ENCODE measurements around the gene CCNC.
A peak's percentile ranks its signal among the peaks of the same experiment; 100 is the strongest.

The CCNC gene

GRCh38 chr6:99587792-99588191 lies 19.3 kb upstream of the CCNC start:
- H3K4me3 ChIP-seq (ENCODE audit: low read depth, low read length): no peak overlapping the region
- no peak for TF ChIP-seq CTCF (IDR thresholded peaks at IDR 0.05; ENCODE audit: control insufficient read depth, extremely low read depth, insufficient read depth)
- no peak for DNase-seq (ENCODE audit: low read depth)

GRCh38 chr6:99579781-99580180 lies 11.3 kb upstream of the CCNC start:
- no peak for TF ChIP-seq CTCF (IDR thresholded peaks at IDR 0.05; ENCODE audit: control insufficient read depth, extremely low read depth, insufficient read depth)

GRCh38 chr6:99575544-99576227 lies 7.2 kb upstream of the CCNC start:
- H3K4me3 ChIP-seq (ENCODE audit: low read depth, low read length): no peak overlapping the region
- no peak for TF ChIP-seq CTCF (IDR thresholded peaks at IDR 0.05; ENCODE audit: control insufficient read depth, extremely low read depth, insufficient read depth)
- no peak for DNase-seq (ENCODE audit: low read depth)

More at GRCh38 chr6:99579781-99580180, 11.3 kb upstream of the CCNC start:
- no peak for DNase-seq (ENCODE audit: low read depth)
- H3K4me3 ChIP-seq (ENCODE audit: low read depth, low read length): no peak overlapping the region

- DNase-seq (ENCODE audit: low read depth): no peak
- no peak for TF ChIP-seq CTCF (IDR thresholded peaks at IDR 0.05; ENCODE audit: control insufficient read depth, extremely low read depth, insufficient read depth)
- no peak overlapping the region for H3K4me3 ChIP-seq (ENCODE audit: low read depth, low read length)
These were observed 5.6 kb upstream of the CCNC start for GRCh38 chr6:99573980-99574617.

- H3K4me3 ChIP-seq (ENCODE audit: low read depth, low read length): peak overlapping the region; percentile 0; the same call in 1 of the 2 replicates
- TF ChIP-seq CTCF (IDR thresholded peaks at IDR 0.05; ENCODE audit: control insufficient read depth, extremely low read depth, insufficient read depth): no peak
- peak; percentile 63 for DNase-seq (ENCODE audit: low read depth)
These were observed 5.3 kb downstream of the CCNC start for GRCh38 chr6:99563056-99563723.

- DNase-seq (ENCODE audit: low read depth): no peak
- no peak overlapping the region for H3K4me3 ChIP-seq (ENCODE audit: low read depth, low read length)
- no peak for TF ChIP-seq CTCF (IDR thresholded peaks at IDR 0.05; ENCODE audit: control insufficient read depth, extremely low read depth, insufficient read depth)
These were observed 7.8 kb downstream of the CCNC start for GRCh38 chr6:99560668-99561067.

All from LNCaP clone FGC (cell line).